ENCODE results near the gene ADM5.

- TF ChIP-seq POLR2AphosphoS5 (IDR thresholded peaks at IDR 0.05; ENCODE audit: low read depth) = no peak
- TF ChIP-seq, protein P1, sequence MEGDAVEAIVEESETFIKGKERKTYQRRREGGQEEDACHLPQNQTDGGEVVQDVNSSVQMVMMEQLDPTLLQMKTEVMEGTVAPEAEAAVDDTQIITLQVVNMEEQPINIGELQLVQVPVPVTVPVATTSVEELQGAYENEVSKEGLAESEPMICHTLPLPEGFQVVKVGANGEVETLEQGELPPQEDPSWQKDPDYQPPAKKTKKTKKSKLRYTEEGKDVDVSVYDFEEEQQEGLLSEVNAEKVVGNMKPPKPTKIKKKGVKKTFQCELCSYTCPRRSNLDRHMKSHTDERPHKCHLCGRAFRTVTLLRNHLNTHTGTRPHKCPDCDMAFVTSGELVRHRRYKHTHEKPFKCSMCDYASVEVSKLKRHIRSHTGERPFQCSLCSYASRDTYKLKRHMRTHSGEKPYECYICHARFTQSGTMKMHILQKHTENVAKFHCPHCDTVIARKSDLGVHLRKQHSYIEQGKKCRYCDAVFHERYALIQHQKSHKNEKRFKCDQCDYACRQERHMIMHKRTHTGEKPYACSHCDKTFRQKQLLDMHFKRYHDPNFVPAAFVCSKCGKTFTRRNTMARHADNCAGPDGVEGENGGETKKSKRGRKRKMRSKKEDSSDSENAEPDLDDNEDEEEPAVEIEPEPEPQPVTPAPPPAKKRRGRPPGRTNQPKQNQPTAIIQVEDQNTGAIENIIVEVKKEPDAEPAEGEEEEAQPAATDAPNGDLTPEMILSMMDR (conservative IDR thresholded peaks at IDR 0.05; ENCODE audit: low read depth in 2 of 2) = no peak
- TF ChIP-seq, protein P2, sequence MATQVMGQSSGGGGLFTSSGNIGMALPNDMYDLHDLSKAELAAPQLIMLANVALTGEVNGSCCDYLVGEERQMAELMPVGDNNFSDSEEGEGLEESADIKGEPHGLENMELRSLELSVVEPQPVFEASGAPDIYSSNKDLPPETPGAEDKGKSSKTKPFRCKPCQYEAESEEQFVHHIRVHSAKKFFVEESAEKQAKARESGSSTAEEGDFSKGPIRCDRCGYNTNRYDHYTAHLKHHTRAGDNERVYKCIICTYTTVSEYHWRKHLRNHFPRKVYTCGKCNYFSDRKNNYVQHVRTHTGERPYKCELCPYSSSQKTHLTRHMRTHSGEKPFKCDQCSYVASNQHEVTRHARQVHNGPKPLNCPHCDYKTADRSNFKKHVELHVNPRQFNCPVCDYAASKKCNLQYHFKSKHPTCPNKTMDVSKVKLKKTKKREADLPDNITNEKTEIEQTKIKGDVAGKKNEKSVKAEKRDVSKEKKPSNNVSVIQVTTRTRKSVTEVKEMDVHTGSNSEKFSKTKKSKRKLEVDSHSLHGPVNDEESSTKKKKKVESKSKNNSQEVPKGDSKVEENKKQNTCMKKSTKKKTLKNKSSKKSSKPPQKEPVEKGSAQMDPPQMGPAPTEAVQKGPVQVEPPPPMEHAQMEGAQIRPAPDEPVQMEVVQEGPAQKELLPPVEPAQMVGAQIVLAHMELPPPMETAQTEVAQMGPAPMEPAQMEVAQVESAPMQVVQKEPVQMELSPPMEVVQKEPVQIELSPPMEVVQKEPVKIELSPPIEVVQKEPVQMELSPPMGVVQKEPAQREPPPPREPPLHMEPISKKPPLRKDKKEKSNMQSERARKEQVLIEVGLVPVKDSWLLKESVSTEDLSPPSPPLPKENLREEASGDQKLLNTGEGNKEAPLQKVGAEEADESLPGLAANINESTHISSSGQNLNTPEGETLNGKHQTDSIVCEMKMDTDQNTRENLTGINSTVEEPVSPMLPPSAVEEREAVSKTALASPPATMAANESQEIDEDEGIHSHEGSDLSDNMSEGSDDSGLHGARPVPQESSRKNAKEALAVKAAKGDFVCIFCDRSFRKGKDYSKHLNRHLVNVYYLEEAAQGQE (IDR thresholded peaks at IDR 0.05; ENCODE audit: unreplicated experiment) = no peak
- TF ChIP-seq NANOG (IDR thresholded peaks at IDR 0.05; ENCODE audit: borderline replicate concordance) = no peak
- no peak for TF ChIP-seq EZH2phosphoT487 (IDR thresholded peaks at IDR 0.05; ENCODE audit: unreplicated experiment)
- TF ChIP-seq ZNF114 (CRISPR knock-in tag; IDR thresholded peaks at IDR 0.05) = no peak
- TF ChIP-seq, protein P3, sequence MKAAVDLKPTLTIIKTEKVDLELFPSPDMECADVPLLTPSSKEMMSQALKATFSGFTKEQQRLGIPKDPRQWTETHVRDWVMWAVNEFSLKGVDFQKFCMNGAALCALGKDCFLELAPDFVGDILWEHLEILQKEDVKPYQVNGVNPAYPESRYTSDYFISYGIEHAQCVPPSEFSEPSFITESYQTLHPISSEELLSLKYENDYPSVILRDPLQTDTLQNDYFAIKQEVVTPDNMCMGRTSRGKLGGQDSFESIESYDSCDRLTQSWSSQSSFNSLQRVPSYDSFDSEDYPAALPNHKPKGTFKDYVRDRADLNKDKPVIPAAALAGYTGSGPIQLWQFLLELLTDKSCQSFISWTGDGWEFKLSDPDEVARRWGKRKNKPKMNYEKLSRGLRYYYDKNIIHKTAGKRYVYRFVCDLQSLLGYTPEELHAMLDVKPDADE (IDR thresholded peaks at IDR 0.05) = no peak
Measured at GRCh38 chr19:49652551-49653465, 36.6 kb upstream of the ADM5 start.

Measured in GM23338 (cell line).